ENCODE data around the gene FAM135A.

- TF ChIP-seq, protein P1, sequence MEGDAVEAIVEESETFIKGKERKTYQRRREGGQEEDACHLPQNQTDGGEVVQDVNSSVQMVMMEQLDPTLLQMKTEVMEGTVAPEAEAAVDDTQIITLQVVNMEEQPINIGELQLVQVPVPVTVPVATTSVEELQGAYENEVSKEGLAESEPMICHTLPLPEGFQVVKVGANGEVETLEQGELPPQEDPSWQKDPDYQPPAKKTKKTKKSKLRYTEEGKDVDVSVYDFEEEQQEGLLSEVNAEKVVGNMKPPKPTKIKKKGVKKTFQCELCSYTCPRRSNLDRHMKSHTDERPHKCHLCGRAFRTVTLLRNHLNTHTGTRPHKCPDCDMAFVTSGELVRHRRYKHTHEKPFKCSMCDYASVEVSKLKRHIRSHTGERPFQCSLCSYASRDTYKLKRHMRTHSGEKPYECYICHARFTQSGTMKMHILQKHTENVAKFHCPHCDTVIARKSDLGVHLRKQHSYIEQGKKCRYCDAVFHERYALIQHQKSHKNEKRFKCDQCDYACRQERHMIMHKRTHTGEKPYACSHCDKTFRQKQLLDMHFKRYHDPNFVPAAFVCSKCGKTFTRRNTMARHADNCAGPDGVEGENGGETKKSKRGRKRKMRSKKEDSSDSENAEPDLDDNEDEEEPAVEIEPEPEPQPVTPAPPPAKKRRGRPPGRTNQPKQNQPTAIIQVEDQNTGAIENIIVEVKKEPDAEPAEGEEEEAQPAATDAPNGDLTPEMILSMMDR (IDR thresholded peaks at IDR 0.05; ENCODE audit: insufficient read depth, low read length) = no peak
- TF ChIP-seq POLR2AphosphoS5 (IDR thresholded peaks at IDR 0.05; ENCODE audit: low read depth) (no peak), GABPA (IDR thresholded peaks at IDR 0.05; ENCODE audit: low read depth) (no peak)
- TF ChIP-seq, protein P2, sequence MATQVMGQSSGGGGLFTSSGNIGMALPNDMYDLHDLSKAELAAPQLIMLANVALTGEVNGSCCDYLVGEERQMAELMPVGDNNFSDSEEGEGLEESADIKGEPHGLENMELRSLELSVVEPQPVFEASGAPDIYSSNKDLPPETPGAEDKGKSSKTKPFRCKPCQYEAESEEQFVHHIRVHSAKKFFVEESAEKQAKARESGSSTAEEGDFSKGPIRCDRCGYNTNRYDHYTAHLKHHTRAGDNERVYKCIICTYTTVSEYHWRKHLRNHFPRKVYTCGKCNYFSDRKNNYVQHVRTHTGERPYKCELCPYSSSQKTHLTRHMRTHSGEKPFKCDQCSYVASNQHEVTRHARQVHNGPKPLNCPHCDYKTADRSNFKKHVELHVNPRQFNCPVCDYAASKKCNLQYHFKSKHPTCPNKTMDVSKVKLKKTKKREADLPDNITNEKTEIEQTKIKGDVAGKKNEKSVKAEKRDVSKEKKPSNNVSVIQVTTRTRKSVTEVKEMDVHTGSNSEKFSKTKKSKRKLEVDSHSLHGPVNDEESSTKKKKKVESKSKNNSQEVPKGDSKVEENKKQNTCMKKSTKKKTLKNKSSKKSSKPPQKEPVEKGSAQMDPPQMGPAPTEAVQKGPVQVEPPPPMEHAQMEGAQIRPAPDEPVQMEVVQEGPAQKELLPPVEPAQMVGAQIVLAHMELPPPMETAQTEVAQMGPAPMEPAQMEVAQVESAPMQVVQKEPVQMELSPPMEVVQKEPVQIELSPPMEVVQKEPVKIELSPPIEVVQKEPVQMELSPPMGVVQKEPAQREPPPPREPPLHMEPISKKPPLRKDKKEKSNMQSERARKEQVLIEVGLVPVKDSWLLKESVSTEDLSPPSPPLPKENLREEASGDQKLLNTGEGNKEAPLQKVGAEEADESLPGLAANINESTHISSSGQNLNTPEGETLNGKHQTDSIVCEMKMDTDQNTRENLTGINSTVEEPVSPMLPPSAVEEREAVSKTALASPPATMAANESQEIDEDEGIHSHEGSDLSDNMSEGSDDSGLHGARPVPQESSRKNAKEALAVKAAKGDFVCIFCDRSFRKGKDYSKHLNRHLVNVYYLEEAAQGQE (IDR thresholded peaks at IDR 0.05; ENCODE audit: insufficient replicate concordance, low read depth) = no peak
These were observed 90.6 kb downstream of the FAM135A start for GRCh38 chr6:70503813-70504465.

Data from HL-60 (cell line).